ENCODE data around the gene PTK6.
"Not testable (repeated sequence)": the region's sequence is repeated elsewhere in the genome, so short reads cannot be mapped to it uniquely, and the experiment has no call there.

PTK6 gene

DNA sequence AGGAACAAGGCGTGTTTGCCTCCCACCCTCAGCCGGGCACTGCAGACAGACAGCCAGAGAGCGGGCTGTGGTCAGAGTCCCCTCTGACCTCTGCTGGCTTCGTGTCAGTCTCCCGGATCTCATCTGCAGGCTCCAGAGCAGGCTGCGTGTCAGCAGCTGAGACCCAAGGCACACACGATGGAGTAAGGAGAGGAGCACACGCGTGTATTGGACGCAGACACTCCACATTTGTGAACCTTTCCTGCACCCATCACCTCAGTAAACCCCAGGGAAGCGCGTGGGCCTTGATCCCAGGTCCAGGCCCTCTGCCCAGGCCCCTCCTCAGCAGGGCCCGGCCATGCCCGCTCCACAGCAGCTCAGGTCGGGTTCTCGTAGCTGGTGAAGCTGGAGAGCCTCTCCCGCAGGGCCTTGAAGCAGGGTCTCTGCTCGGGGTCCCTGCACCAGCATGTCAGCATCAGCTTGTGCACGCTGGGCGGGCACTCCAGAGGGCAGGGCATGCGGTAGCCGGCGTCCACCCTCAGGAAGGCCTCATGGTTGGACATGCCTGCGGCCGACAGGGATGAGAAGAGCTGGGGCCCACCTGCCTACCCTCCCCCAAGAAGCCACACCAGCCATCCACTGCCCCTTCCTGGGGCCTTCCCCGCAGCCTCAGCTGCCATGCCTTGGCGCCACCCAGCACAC is 7.9 kb downstream of the PTK6 start:
- DNase-seq: no peak

DNA sequence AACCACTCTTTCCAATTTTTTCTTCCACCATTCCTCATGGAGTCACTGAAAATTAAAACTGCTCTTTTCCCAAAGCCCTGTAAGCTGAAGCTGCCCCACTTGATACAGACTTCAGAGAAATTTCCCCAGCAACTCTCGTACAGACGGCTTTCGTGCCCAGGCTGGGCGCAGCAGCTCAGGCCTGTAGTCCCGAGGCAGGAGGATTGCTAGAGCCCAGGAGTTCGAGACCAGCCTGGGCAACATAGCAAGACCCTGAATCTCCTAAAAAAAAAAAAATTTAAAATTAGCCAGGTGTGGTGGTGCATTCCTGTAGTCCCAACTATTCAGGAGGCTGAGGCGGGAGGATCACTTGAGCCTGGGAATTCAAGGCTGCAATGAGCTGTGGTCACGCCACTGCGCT is 10.0 kb downstream of the PTK6 start:
- no peak for DNase-seq

DNA sequence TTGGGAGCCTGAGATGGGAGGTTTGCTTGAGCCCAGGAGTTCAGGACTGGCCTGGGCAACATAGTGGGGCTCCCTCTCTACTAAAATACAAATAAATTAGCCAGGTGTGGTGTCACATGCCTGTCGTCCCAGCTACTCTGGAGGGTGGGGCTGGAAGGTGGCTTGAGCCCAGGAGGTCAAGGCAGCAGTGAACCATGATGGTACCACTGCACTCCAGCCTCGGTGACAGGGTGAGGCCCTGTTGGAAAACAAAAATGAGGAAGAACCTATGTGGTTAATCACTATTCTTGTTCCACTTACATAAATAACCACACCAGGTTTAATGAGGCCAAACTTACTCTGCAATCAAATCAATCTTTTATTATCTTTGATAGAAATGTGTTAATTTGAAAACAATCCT is 11.2 kb downstream of the PTK6 start:
- DNase-seq: no peak

DNA sequence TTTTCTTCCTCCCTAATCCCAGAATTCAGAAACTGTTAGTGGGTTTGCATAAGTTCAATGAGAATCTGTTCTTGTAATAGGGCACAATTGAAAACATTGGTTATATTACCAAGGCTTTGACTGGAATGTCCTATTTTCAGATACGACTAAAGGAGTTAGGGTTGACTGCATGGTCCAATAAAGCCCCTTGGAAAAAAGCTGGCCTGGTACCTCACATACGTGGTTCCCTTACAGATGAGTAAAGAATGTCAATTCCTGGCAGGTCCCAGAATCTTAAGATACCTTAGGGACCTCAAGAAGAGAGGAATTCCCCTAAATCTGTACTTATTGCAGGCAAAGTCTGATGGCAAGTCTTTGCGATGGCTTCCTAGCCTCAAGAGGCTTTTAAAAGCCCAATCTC is 12.0 kb downstream of the PTK6 start:
- DNase-seq: no peak

DNA sequence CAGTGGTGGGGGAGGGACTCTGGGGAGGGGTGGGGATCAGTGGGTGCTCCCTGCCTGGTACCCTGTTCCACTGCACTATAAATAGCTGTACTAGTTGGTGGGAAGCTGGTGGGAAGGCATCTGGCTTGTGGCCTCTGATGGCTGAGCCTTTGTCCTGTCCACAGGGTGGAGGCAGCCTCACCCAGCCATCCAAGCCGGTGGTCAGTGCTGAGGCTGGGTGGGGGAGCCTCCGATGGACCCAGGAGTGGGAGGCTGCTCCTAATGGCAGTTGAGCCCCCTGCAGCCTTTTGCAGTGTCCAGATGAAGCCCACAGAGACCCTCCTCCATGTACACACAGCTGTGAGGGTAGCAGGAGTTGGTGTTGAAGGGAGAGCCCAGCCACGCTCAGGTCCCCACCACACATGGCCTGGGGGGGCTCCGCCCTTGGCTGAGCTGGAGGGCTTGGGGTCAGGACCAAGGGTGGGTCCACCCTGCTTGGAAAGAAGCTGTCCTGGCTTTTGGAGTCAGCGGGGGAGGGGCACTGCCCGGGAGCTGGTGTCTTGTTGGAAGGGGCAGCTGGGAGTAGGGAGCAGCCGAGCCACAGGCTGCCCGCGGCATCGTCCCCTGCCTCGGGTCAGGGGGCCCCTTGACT is 14.1 kb downstream of the PTK6 start:
- DNase-seq: no peak

DNA sequence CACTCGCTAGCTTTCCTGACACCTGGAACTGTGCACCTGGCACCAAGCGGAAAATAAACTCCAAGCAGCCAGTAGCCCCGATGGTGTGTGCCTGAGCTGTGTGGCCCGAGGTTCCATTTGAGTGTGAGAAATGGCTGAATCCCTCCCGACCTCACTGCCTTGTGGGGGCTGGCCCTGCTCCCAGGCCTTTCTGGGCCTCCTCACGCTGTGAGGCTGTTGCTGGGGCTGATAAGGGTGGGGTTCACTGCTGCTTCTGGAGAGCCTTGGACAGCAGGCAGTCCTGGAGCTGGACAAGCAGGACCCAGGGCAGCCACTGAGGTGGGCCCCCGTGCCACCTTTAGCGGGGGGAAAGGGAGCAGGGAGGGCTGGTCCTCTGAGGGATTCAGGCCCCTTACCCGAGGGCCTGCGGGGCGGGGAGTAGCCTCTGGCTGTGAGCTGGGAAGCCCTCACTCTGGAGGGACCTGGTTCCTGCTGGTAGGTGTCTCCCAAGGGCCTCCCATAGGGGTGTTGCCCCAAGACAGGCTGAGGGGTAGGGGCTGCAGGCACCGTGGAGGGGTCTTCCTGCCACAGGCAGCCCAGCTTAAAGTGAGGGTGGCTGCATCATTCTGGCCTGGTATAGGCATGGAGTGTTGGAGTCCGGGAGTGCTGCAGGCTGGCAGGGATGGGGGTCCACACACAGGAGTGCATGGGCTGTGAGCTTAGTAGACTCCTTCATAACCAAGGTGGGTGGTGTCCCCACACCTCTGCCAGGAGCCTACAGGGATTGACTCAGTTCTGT is 14.9 kb downstream of the PTK6 start:
- DNase-seq: no peak

DNA sequence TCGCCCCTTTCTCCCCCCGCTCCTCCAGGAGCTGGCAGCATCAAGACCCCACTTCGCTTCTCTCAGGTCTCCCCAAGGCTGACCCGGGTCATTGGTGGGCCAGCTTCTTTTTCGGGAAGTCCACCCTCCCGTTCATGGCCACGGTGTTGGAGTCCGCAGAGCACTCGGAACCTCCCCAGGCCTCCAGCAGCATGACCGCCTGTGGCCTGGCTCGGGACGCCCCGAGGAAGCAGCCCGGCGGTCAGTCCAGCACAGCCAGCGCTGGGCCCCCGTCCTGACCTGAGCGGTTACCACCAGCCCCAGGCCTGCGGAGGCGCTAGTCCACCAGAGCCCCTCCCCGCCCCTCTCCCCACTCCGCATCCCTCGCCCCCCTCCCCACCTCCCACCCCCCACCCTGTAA is 15.6 kb downstream of the PTK6 start:
- DNase-seq: no peak

DNA sequence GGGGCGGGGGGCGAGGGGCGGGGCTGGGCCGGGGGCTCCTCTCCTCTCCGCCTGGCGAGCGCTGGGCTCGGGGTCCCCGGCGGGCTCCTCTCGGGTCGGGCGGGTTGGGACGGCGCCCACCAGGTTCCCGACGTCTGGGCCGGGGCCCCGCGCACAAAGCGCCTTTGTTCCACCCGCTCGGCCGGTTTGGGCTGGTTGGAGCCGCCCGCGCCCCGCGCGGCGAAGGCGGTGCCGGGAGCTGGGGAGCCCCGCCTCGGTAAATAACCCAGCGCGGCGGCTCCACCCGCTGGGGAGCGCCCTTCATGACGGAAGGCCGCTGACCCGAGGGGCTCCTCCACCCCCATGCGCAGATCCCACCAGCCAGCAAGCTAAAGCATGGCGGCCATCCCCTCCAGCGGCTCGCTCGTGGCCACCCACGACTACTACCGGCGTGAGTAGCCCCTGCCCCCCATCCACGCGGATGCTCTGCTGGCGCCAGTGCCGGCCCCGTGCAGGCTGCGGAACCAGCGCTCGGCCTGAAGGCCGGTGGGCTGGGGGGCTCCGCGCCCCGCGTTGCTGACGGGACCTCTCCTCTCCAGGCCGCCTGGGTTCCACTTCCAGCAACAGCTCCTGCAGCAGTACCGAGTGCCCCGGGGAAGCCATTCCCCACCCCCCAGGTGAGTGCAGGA is 16.1 kb downstream of the PTK6 start:
- peak; percentile 56 to 67 for DNase-seq

DNA sequence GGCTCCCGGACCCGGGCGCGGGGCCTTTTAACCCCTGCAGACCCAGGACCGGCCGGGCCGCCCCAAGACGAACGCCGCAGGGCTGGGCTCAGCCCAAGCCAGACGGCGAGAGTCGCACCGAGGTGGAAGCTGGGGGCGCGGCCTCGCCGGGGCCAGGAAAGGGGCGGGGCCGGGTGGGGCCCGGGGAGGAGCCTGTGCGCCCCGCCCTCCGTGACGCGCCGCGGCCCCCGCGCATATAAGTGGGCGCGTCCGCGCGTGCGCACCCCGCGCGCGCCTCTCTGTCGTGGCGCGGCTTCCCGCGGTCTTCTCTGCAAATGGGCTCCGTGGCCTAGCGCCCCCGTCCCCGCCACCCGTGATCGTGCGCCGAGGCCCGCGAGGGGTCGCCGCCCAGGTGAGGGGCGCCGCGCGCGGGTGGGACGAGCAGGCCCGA is 16.7 kb downstream of the PTK6 start, which contains the start of gene PPDPF:
TSS of gene PPDPF (plus strand) at position 262 of the 430 bp plus-strand sequence. CDS start 544 bp downstream, outside the sequence.
- DNase-seq: peak; percentile 59 to 78

DNA sequence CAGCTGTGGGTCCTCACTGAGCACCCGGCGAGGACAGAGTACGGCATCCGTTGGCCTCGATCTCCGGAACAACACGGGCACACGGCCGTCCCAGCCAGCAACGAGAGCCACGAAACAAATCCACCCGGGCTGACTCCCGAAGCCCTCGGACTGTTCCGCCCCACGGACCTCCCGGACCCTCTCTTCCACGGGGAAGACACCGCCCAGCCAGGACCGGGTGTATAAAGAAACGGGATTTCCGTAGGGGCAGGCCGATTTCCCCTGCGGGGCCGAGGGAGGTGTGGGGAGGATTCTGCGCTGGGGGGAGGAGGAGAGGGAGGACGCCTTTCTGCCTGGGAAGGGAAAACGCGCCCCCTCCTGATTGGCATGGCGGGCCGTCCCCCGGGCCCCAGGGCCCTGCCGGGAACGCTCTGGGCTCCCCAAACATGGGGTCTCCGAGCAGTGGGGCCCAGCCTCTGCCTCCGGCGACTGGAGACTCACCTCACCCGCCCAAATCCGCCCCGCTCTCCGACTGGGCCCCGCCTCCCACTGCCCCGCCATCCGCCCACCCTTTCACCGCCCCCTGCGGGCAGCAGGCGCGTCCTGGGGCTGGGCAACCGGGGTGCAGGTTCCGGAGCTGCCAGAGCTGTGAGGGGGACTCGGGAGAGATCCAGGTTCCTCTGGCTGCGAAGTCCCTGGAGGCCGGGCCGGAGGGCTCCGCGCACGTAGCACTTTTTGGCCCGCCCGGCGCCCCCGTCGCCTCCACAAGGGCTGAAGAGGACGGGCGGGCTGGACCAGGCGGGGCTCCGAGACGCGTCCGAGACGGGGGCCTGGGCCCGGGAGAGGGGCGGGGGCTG is 17.3 kb downstream of the PTK6 start:
- peak in 1 of 2 donors; percentile 13 for DNase-seq

DNA sequence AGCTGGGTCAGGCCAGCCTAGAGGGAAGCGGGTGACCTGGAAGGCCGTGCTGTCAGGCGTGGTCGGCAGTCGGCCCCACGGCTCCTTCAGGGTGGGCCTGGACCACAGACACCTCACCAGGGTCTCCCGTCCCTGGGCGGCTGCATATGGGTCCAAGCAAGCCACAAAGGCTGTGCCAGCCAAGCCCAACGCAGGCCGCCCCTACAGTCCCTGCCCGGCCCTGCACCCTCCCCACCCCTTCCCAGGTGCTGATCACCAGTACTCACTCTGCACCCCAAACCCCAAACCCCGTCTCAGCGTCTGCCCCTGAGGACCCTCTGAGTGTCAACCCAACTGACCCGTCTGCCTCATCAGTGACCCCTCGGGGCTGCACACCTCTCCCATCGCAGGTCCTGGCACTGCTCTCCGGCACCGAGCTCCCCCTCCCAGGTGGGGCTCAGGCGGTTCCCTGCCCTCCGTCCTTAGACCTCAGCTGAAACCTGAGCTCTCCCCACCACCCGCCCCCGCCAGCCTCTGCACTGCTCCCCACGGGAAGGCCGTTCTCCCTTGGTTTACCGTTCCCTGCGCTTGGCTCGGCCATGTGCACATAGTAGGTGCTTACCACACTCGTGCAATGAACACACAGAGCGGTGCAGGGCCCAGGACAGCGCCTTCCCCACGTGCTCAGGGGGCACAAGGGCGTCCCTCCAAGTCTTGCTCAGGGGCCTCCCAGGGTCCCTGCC is 18.1 kb downstream of the PTK6 start:
- DNase-seq: no peak

DNA sequence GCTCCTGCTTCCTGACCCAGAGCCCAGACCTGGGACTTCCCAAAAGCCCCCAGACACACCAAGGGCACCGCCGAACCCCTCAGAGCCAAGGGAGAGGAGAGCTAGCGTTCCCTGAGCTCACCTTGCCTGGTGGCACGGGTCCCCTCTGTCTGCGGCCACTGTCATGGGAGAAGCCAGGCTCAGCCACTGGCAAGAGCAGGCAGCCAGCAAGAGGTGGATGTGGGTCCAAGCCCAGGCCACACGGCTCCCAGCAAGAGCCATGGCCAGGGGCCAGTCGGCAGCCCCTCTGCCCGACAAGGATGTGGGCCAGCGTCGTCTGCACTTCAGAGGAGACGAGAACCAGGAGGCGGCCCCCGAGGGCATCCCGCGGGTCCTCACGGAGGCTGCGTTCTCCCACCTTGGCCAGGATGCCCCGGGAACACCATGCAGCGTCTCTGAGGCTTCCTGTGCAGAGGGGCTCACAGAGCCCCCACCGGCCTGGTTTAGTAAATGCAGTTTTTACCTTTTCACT is 18.8 kb downstream of the PTK6 start:
- no peak for DNase-seq

DNA sequence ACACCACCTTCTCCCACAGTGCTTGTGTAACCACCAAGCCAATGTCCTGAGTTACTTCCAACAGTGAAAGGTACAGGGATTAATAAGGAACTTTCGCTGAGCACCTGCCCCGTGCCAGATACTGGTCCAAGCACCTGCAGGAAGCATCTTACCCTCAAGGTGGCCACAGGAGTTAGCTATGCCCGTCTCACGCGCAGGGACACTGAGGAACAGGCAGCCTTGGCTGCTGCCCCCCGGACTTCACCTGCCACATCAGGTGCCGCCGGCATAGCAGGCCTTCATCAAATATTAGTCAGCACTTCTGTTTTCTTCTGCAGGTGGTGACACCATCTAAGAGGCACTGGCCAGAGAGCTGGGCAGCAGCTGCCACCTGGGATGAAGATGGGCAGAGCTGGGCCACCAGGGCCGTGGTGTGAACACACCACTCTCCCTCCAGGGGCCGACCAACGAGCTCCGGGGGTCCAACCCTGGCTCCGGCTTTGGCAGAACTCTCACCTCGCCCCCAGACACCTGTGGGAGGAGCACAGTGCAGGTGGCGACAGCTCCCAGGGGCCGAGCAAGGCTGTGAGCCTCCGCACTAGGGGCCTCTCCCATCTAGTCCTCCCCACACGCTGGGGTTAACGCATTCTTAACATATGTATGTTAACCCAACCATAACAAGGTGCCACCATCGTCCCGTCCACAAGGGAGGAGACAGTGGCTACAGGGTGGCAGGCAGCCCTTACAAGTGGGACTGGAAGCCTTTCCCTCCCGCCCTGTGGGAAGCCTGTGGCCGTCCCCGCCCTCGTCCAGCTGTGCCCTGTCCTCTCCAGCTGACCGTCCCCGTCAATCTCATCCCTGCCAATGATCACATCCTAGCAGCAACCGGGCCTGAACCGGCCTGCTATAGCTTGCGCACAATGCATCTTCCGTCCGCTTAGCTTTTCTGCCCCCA is 19.5 kb downstream of the PTK6 start:
- no peak for DNase-seq

DNA sequence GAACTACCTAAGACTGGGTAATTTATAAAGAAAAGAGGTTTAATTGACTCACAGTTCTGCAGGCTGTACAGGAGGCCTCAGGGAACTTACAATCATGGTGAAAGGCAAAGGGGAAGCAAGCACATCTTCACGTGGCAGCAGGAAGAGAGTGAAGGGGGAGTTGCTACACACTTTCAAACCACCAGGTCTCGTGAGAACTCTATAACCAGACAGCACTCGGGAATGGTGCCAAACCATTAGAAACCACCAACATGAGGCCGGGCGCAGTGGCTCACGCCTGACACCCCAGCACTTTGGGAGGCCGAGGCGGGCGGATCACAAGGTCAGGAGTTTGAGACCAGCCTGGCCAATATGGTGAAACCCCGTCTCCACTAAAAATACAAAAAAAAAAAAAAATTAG is 22.7 kb downstream of the PTK6 start:
- not testable (repeated sequence) for DNase-seq

DNA sequence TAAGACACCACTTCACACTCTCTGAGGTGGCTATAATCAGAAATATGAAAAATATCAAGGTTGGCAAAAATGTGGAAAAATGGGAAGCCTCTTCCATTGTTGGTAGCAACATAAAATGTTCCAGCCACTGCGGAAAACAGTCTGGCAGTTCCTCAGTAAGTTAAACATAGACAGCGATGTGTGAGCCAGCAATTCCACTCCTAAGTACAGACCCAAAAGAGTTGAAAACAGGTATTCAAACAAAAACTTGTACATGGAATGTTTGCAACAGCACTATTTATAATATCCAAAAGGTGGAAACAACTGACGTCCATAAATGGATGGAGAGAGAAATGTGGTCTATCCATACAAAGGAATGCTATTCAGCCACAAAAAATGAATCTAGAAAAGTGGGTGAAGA is 24.0 kb downstream of the PTK6 start:
- no peak for DNase-seq

DNA sequence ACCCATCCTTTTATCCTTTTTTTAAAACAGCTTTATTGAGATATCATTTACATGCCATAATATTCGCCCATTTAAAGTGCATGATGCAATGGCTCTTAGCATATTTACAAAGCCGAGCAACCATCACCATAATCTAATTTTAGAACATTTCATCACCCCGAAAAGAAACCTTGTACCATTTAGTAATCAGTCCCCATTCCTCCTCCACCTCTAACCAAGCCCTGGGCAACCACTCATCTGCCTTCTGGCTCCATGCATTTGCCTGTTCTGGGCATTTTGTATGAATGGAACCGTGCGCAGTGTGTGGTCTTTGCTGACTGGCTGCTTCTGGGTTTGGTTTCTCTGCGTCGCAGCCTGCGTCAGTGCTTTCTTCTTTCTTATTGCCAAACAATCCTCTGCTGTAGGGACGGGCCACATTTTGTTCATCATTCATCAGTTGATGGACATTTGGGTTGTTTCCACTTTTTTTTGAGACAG is 28.1 kb downstream of the PTK6 start:
- DNase-seq: no peak

DNA sequence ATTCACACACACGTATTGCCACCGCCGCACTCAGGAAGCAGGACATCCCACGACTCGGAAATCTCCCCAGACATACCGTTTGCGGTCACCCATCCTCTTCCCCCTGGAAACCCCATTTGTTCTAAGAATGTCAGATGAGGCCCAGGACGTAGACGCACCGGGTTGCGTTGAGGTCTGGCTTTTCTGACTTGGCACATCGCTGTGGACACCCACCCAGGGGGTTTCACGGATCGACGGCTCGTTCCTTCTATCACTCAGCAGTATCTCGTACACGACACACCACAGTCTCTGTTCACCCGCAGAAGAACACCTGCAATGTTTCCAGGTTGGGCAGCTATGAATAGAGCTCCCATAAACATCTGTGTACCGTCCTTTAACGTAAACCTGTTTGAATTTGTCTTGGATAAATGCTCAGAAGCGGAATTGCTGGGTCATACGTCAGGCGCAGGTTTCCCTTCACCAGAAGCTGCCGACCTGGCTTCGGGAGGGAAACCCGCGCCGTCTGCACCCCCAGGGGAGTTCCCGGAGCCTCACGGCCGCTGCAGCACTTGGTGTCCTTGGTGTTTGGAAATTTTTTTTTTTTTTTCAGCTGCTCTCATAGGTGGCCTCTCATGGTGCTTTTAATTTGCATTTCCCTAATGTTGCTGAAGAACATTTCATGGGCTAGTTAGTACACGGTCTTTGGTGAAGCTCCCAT is 29.0 kb downstream of the PTK6 start:
- no peak for DNase-seq

DNA sequence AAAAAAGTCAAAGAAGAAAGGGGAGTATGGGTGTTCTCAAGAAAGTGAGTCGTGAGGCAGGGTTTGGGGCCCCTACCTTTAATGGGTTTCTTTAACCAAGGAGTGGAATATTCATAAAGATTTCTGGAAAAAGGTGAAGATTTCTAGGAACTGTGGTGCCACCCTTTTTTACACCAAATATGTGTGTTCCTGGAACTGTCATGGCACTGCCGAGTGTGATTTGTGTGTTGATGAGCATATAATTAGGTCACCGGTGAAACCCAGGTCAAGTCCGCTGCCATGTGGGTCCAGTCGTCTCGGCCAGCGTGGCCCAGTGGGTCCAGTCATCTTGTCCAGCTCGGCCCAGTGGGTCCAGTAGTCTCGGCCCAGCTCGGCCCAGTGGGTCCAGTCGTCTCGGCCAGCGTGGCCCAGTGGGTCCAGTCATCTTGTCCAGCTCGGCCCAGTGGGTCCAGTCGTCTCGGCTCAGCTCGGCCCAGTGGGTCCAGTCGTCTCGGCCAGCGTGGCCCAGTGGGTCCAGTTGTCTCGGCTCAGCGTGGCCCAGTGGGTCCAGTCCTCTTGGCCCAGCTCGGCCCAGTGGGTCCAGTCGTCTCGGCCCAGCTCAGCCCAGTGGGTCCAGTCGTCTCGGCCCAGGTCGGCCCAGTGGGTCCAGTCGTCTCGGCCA is 30.0 kb downstream of the PTK6 start:
- no peak for DNase-seq

DNA sequence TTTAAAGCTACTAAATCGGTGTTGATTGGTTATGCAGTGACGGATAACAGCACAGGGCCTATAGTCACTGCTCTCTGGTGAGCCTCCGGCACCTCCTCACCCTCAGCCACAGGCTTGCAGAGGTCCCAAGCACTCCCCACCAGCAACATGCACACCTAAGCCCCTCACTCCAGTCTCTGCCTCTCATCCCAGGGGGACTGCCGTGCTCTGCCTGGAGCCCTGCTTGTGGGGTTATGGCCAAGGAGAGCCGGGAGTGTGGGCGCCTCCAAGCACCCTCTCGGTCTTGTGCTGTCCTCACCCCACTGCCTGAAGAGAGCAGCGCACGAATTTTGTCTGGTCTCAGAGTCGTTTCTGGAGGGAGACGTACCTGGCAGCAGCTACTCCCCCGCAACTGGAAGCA is 31.5 kb downstream of the PTK6 start:
- no peak for DNase-seq

Measured in hippocampal formation (tissue), 2 donors.